ENCODE results near the gene OTULIN.

OTULIN gene

GRCh38 chr5:14669975-14670374 lies 5.5 kb downstream of the OTULIN start:
- Mint-ChIP-seq H3K27me3 (ENCODE audit: low read depth) (no peaks in the 10 kb centered on the region), H3K4me3 (no peak overlapping the region), H3K9me3 (no peaks in the 10 kb centered on the region), H3K36me3 (ENCODE audit: low read depth) (peaks cover 12% of the 10 kb centered on the region), H3K27ac (no peak overlapping the region), H3K4me1 (peaks cover 53% of the 10 kb centered on the region)
- TF ChIP-seq CTCF (IDR thresholded peaks at IDR 0.05; ENCODE audit: unreplicated experiment in 3 of 3), result no peak

GRCh38 chr5:14671414-14671813 lies 6.9 kb downstream of the OTULIN start:
- no peak overlapping the region for H3K4me3 Mint-ChIP-seq

GRCh38 chr5:14672082-14672481 lies 7.6 kb downstream of the OTULIN start:
- no peaks in the 10 kb centered on the region for H3K27me3 Mint-ChIP-seq (ENCODE audit: low read depth)
- no peak for TF ChIP-seq CTCF (IDR thresholded peaks at IDR 0.05; ENCODE audit: unreplicated experiment in 3 of 3)
- no peaks in the 10 kb centered on the region for H3K9me3 Mint-ChIP-seq
- no peak overlapping the region for H3K4me3 Mint-ChIP-seq
- peaks cover 12% of the 10 kb centered on the region for H3K36me3 Mint-ChIP-seq (ENCODE audit: low read depth)
- peaks cover 41% of the 10 kb centered on the region for H3K4me1 Mint-ChIP-seq
- H3K27ac Mint-ChIP-seq, result no peak overlapping the region

More at GRCh38 chr5:14671414-14671813, 6.9 kb downstream of the OTULIN start:
- Mint-ChIP-seq H3K9me3 (no peaks in the 10 kb centered on the region), H3K27ac (no peak overlapping the region), H3K4me1 (peaks cover 47% of the 10 kb centered on the region), H3K36me3 (ENCODE audit: low read depth) (peaks cover 12% of the 10 kb centered on the region), H3K27me3 (ENCODE audit: low read depth) (no peaks in the 10 kb centered on the region)
- TF ChIP-seq CTCF (IDR thresholded peaks at IDR 0.05; ENCODE audit: unreplicated experiment in 3 of 3), result no peak

- no peaks in the 10 kb centered on the region for H3K9me3 Mint-ChIP-seq
- peaks cover 15% of the 10 kb centered on the region for H3K36me3 Mint-ChIP-seq (ENCODE audit: low read depth)
- no peak for TF ChIP-seq CTCF (IDR thresholded peaks at IDR 0.05; ENCODE audit: unreplicated experiment in 3 of 3)
- H3K27me3 Mint-ChIP-seq (ENCODE audit: low read depth), result no peaks in the 10 kb centered on the region
- peaks cover 38% of the 10 kb centered on the region for H3K4me1 Mint-ChIP-seq
- H3K4me3 Mint-ChIP-seq, result no peak overlapping the region
- no peak overlapping the region for H3K27ac Mint-ChIP-seq
Observed at GRCh38 chr5:14672484-14673394, 8.2 kb downstream of the OTULIN start.

- Mint-ChIP-seq H3K4me3 (no peak overlapping the region), H3K27me3 (ENCODE audit: low read depth) (no peaks in the 10 kb centered on the region), H3K27ac (no peak overlapping the region), H3K36me3 (ENCODE audit: low read depth) (peaks cover 15% of the 10 kb centered on the region), H3K4me1 (peaks cover 35% of the 10 kb centered on the region), H3K9me3 (no peaks in the 10 kb centered on the region)
- TF ChIP-seq CTCF (IDR thresholded peaks at IDR 0.05; ENCODE audit: unreplicated experiment in 3 of 3), result no peak
Observed at GRCh38 chr5:14673443-14673842, 8.9 kb downstream of the OTULIN start.

All from nephron (organoid).